OCI-M2 (cell line): ENCODE data around the gene LRP1B.

Experiments
- DNase-seq: peaks from one replicate; lab custom pipeline; 2025; ENCODE audit not compliant: unreplicated experiment; lab: John Stamatoyannopoulos, UW

The LRP1B gene

GRCh38 chr2:141062031-141062430, 1068.8 kb downstream of the LRP1B start:
- no peak for DNase-seq

GRCh38 chr2:141058556-141058955, 1072.3 kb downstream of the LRP1B start:
- no peak for DNase-seq

- DNase-seq: no peak
These were observed 1075.3 kb downstream of the LRP1B start for GRCh38 chr2:141055531-141055930.

GRCh38 chr2:141048951-141049350, 1081.9 kb downstream of the LRP1B start:
- no peak for DNase-seq

GRCh38 chr2:141041281-141041680, 1089.5 kb downstream of the LRP1B start:
- no peak for DNase-seq

- no peak for DNase-seq
These were observed 1092.5 kb downstream of the LRP1B start for GRCh38 chr2:141038341-141038740.

- no peak for DNase-seq
These were observed 1093.5 kb downstream of the LRP1B start for GRCh38 chr2:141037361-141037760.

- DNase-seq: no peak
These were observed 1094.9 kb downstream of the LRP1B start for GRCh38 chr2:141035846-141036420.

- no peak for DNase-seq
These were observed 1101.3 kb downstream of the LRP1B start for GRCh38 chr2:141029428-141030078.

- no peak for DNase-seq
These were observed 1103.6 kb downstream of the LRP1B start for GRCh38 chr2:141027221-141027620.

- no peak for DNase-seq
These were observed 1109.2 kb downstream of the LRP1B start for GRCh38 chr2:141021611-141022010.

GRCh38 chr2:141021109-141021508, 1109.7 kb downstream of the LRP1B start:
- no peak for DNase-seq

GRCh38 chr2:141020346-141020745, 1110.5 kb downstream of the LRP1B start:
- DNase-seq: no peak

- DNase-seq: no peak
These were observed 1115.3 kb downstream of the LRP1B start for GRCh38 chr2:141015341-141016047.

GRCh38 chr2:141003967-141004657, 1126.7 kb downstream of the LRP1B start:
- DNase-seq: no peak

GRCh38 chr2:141001750-141002149, 1129.1 kb downstream of the LRP1B start:
- DNase-seq: no peak

- no peak for DNase-seq
These were observed 1132.2 kb downstream of the LRP1B start for GRCh38 chr2:140998577-140998976.

- DNase-seq: no peak
These were observed 1132.8 kb downstream of the LRP1B start for GRCh38 chr2:140998017-140998416.

GRCh38 chr2:140994856-140995255, 1136.0 kb downstream of the LRP1B start:
- no peak for DNase-seq

GRCh38 chr2:140990416-140990815, 1140.4 kb downstream of the LRP1B start:
- no peak for DNase-seq

GRCh38 chr2:140988597-140988996, 1142.2 kb downstream of the LRP1B start:
- DNase-seq: no peak

GRCh38 chr2:140986456-140986855, 1144.4 kb downstream of the LRP1B start:
- no peak for DNase-seq
